ENCODE measurements around the gene NKD2. TPM values are rescaled to one million over a fixed set of nuclear protein-coding genes. Genes with fewer than 3 reads are reported as not detected.

NKD2 gene
- total and polyA plus RNA-seq, 2 of the 4 experiments (the other 2 are of a cell fraction), result not detected

GRCh38 chr5:1048861-1049838 is 40.5 kb downstream of the NKD2 start:
- Histone ChIP-seq H3K9ac (ENCODE audit: low read depth, low read length) (no peak overlapping the region), H2BK120ac (ENCODE audit: low read depth, low read length) (no peak overlapping the region), H3K4me1 (ENCODE audit: control insufficient read depth, insufficient read depth, low read length) (no peaks in the 10 kb centered on the region), H3K18ac (ENCODE audit: low read depth, low read length) (no peak overlapping the region), H2AFZ (replicated peaks; ENCODE audit: low read length, poor library complexity) (no peak overlapping the region), H3K27ac (ENCODE audit: insufficient read depth, low read length) (no peak overlapping the region), H3K79me1 (ENCODE audit: low read depth in 1 of 2, low read length in 2 of 2) (no peaks in the 10 kb centered on the region), H4K5ac (ENCODE audit: low read depth, low read length) (no peak overlapping the region), H2BK20ac (ENCODE audit: low read depth, low read length) (no peak overlapping the region), H3K14ac (replicated peaks; ENCODE audit: low read depth, low read length) (no peak overlapping the region), H4K91ac (ENCODE audit: insufficient read depth, low read depth, low read length) (no peak overlapping the region), H4K8ac (ENCODE audit: low read depth in 2 of 2, low read length in 2 of 2) (no peak overlapping the region), H2AK9ac (replicated peaks; ENCODE audit: low read depth, low read length, poor library complexity) (peak overlapping the region; percentile 50), H3K27me3 (ENCODE audit: control insufficient read depth, insufficient read depth, low read length) (no peaks in the 10 kb centered on the region), H3K9me3 (ENCODE audit: control insufficient read depth, insufficient read depth, low read length) (no peaks in the 10 kb centered on the region), H3K56ac (ENCODE audit: extremely low read depth, insufficient read depth, low read length) (no peak overlapping the region), H2AK5ac (ENCODE audit: low read depth, low read length) (no peak overlapping the region), H3K9me1 (ENCODE audit: insufficient read depth, low read length) (no peaks in the 10 kb centered on the region), H3K36me3 (ENCODE audit: control insufficient read depth, insufficient read depth, low read length) (peaks cover 13% of the 10 kb centered on the region; the same call in 1 of the 2 replicates), H2BK15ac (ENCODE audit: low read depth, low read length) (no peak overlapping the region), H3K23ac (ENCODE audit: low read depth, low read length) (no peak overlapping the region), H3K4ac (ENCODE audit: low read depth, low read length) (no peak overlapping the region), H3K4me2 (ENCODE audit: low read depth, low read length) (no peak overlapping the region), H2BK5ac (ENCODE audit: low read depth, low read length, poor library complexity, severe bottlenecking) (no peak overlapping the region), H4K20me1 (ENCODE audit: insufficient read depth, low read length) (no peaks in the 10 kb centered on the region), H3K4me3 (ENCODE audit: insufficient read depth, low read depth, low read length) (no peak overlapping the region)
- 72% methylated on average over 18 of the region's 39 CpGs; no CpG with 5 or more reads in 1 of the 2 experiments for WGBS, 2 experiments (ENCODE audit: extremely low coverage in 2 of 2, insufficient read length in 1 of 2)
- ChIA-PET CTCF (no interaction called here), POLR2A (ENCODE audit: unreplicated experiment) (no interaction called here)
- dilution Hi-C loops (cut with HindIII; ENCODE audit: low sequenced_read_pairs, unreplicated experiment) (no loop called here), in situ Hi-C loops (cut with MboI; ENCODE audit: low sequenced_read_pairs) (no loop called here), intact Hi-C loops (cut with micrococcal nuclease) (no loop called here)
- no peak for TF ChIP-seq RFX5 (IDR thresholded peaks at IDR 0.05; ENCODE audit: low read depth, low read length)
- no peak for TF ChIP-seq FOS (IDR thresholded peaks at IDR 0.05; ENCODE audit: low read depth, low read length)
- no TSS peak for BruUV-seq (replicated peaks)
- ATAC-seq (ENCODE audit: low read depth) (no peak), DNase-seq (no peak)

Measured in IMR-90 (cell line).